HepG2 (cell line): ENCODE data around the gene PKNOX2. TPM values are rescaled to one million over a fixed set of nuclear protein-coding genes. Genes with fewer than 3 reads are reported as not detected.

Experiments used
- ATAC-seq: fragments of 200-7000 bp; cut with Tn5 transposase; 3 replicates; pipeline ENCODE4 v1.9.1; 2020; ENCODE audit warnings: mild to moderate bottlenecking, moderate library complexity
- BruUV-seq: library from RNA; stranded (reverse); fragments of 400-500 nt; replicated peaks from 2 replicates; lab custom pipeline; 2021; lab: Mats Ljungman, UMichigan
- CTCF ChIA-PET: fragments of 300-600 bp; formaldehyde crosslinking; extraction: SDS; loops from one replicate; lab custom pipeline; 2021; ENCODE audit warnings: low total read pairs, inconsistent platforms, low intra/inter-chr PET ratio; lab: Yijun Ruan, JAX
- POLR2A ChIA-PET: fragments of 350-600 bp; sonication (Branson Sonifier 250); formaldehyde crosslinking; loops from one replicate; lab custom pipeline; 2020; ENCODE audit warnings: antibody characterized with exemption, inconsistent platforms; lab: Yijun Ruan, JAX
- DNase-seq: peaks from one replicate; pipeline ENCODE4 v3.0.0-alpha.2; 2015; ENCODE audit warnings: low spot score
- FAIRE-seq: peaks from 3 replicates; lab custom pipeline; 2011; peaks lifted over from hg19 to GRCh38; lab: Jason Lieb, UNC
- H2AFZ ChIP-seq: one replicate; pipeline ENCODE4 v1.6.1; 2011; ENCODE audit warnings: low read length, inconsistent platforms
- H3K27ac ChIP-seq: fragments of 300-600 bp; 3 replicates; pipeline ENCODE4 v1.8.0; 2011; ENCODE audit warnings: mixed run types, mild to moderate bottlenecking, mixed read lengths, low read length, inconsistent platforms; ENCODE audit not compliant: insufficient read depth; ENCODE audit errors: extremely low read length
- H3K27me3 ChIP-seq, 2 experiments: fragments of 200-600 bp in 1 of 2; 2 replicates in 1 of 2; 3 replicates in 1 of 2; pipeline versions ENCODE4 v1.6.0 to v1.8.0; 2011; ENCODE audit warnings: low read length in 2 of 2, mild to moderate bottlenecking in 2 of 2, moderate library complexity in 2 of 2, inconsistent platforms in 1 of 2; ENCODE audit not compliant: insufficient read depth in 2 of 2, control insufficient read depth in 1 of 2
- H3K36me3 ChIP-seq, 2 experiments: fragments of 200-600 bp in 1 of 2; replicated peaks in 1 of 2; 2 replicates in 1 of 2; 3 replicates in 1 of 2; pipeline versions ENCODE4 v1.5.1 to v1.8.0; 2011; ENCODE audit warnings: low read length in 2 of 2, inconsistent platforms in 1 of 2; ENCODE audit not compliant: insufficient read depth in 2 of 2, control insufficient read depth in 1 of 2
- H3K4me1 ChIP-seq: 2 replicates; pipeline ENCODE4 v1.5.1; 2012; ENCODE audit warnings: low read length, inconsistent platforms; ENCODE audit not compliant: insufficient read depth
- H3K4me2 ChIP-seq: 2 replicates; pipeline ENCODE4 v1.6.0; 2011; ENCODE audit warnings: low read depth, low read length, inconsistent platforms
- H3K4me3 ChIP-seq, 3 experiments: fragments of 200-600 bp in 1 of 3; sonication (generic), shearing (Covaris generic) in 1 of 3; replicated peaks in 1 of 3; 2 replicates each; pipeline ENCODE4 v1.5.1; 2011 to 2016; ENCODE audit warnings: low read length in 3 of 3, inconsistent platforms in 2 of 3, low read depth in 2 of 3, mild to moderate bottlenecking in 2 of 3, control low read depth in 1 of 3, mixed read lengths in 1 of 3; ENCODE audit not compliant: insufficient read depth in 1 of 3
- H3K79me2 ChIP-seq: one replicate; pipeline ENCODE4 v1.6.1; 2011; ENCODE audit warnings: low read length, inconsistent platforms; ENCODE audit not compliant: insufficient read depth
- H3K9ac ChIP-seq: 2 replicates; pipeline ENCODE4 v1.6.0; 2011; ENCODE audit warnings: mild to moderate bottlenecking, low read depth, low read length, inconsistent platforms; ENCODE audit not compliant: insufficient read depth
- H3K9me3 ChIP-seq: 2 replicates; pipeline ENCODE4 v1.5.1; 2012; ENCODE audit warnings: mild to moderate bottlenecking, low read length
- H4K20me1 ChIP-seq: 2 replicates; pipeline ENCODE4 v1.6.0; 2011; ENCODE audit warnings: inconsistent platforms, mild to moderate bottlenecking, low read length, moderate library complexity; ENCODE audit not compliant: insufficient read depth
- ATF7-NPFF ChIP-seq: sonication (generic); formaldehyde crosslinking; IDR thresholded peaks from 2 replicates; pipeline ENCODE4 v1.8.1; 2023; ENCODE audit warnings: mild to moderate bottlenecking, low read depth, missing genetic modification reagents, moderate library complexity
- EP300 ChIP-seq, 3 experiments: sonication (generic) in 1 of 3; formaldehyde crosslinking in 1 of 3; IDR thresholded peaks; 2 replicates each; pipeline versions ENCODE4 v1.5.1 to v1.6.1; 2011 to 2020; ENCODE audit warnings: low read depth in 2 of 3, low read length in 2 of 3, borderline replicate concordance in 1 of 3, improper control_type of control experiment in 1 of 3, mild to moderate bottlenecking in 1 of 3, missing genetic modification reagents in 1 of 3, moderate library complexity in 1 of 3
- GABPA ChIP-seq, 2 experiments: IDR thresholded peaks; 2 replicates each; pipeline ENCODE4 v1.6.1; 2011 to 2016; ENCODE audit warnings: low read depth in 2 of 2, low read length in 1 of 2, missing biosample characterization in 1 of 2, missing genetic modification characterization in 1 of 2
- KDM5A ChIP-seq: fragments of 200-600 bp; sonication (generic); IDR thresholded peaks from 2 replicates; pipeline ENCODE4 v1.7.0; 2018; ENCODE audit warnings: antibody characterized with exemption, mild to moderate bottlenecking, low read length, borderline replicate concordance
- MBD4 ChIP-seq: IDR thresholded peaks from 2 replicates; pipeline ENCODE4 v1.6.1; 2012; ENCODE audit warnings: low read length, inconsistent platforms, borderline replicate concordance
- MTF2 ChIP-seq: sonication (generic); formaldehyde crosslinking; IDR thresholded peaks from 2 replicates; pipeline ENCODE4 v1.5.0; 2020; ENCODE audit warnings: missing genetic modification reagents, borderline replicate concordance
- ZFP82 ChIP-seq: sonication (generic); formaldehyde crosslinking; IDR thresholded peaks from 2 replicates; pipeline ENCODE4 v1.5.1; 2020; ENCODE audit warnings: mild to moderate bottlenecking, missing genetic modification reagents, borderline replicate concordance
- ZNF17 ChIP-seq: sonication (generic); formaldehyde crosslinking; IDR thresholded peaks from 2 replicates; pipeline ENCODE4 v1.5.0; 2020; ENCODE audit warnings: mild to moderate bottlenecking, missing genetic modification reagents
- ZNF235 ChIP-seq: sonication (generic); formaldehyde crosslinking; IDR thresholded peaks from 2 replicates; pipeline ENCODE4 v1.8.1; 2023; ENCODE audit warnings: mild to moderate bottlenecking, missing genetic modification reagents, borderline replicate concordance
- whole genome bisulfite sequencing: methylation state at CpG from one replicate; pipeline ENCODE4 v1.1.6; 2017; ENCODE audit warnings: low lambda C conversion rate; 5-methylcytosine and 5-hydroxymethylcytosine counted together
- in situ Hi-C: cut with HindIII; loops from 2 replicates; pipeline ENCODE4 v1.10.0; 2017; ENCODE audit warnings: low pct_unique_long_range_greater_than_20kb; ENCODE audit not compliant: extremely low pct_ligation_motif_present
- intact Hi-C: fragments of 100-400 bp; cut with micrococcal nuclease; formaldehyde crosslinking; loops from one replicate; pipeline ENCODE4 v1.10.0; 2022; ENCODE audit not compliant: unreplicated experiment
- polyA plus RNA-seq, 8 experiments: library from polyadenylated mRNA; depleted of rRNA in 3 of 8; stranded (reverse) in 7 of 8; unstranded in 1 of 8; fragments of >200 nt; fragmentation: Illumina TruSeq in 4 of 8; extraction: Trizol in 4 of 8; gene quantifications; 2 replicates each; pipeline versions ENCODE4 v1.2.1 to v1.2.3, GENCODE V29; 2011 to 2016; ENCODE audit warnings: low read depth in 4 of 8, missing spikeins in 1 of 8, mixed read lengths in 1 of 8; ENCODE audit not compliant: insufficient read depth in 1 of 8
- total RNA-seq, 5 experiments: library from RNA; depleted of rRNA; stranded (reverse); fragments of >200 nt; fragmentation: Illumina TruSeq; extraction: Trizol; gene quantifications; 2 replicates each; pipeline ENCODE4 v1.2.3, GENCODE V29; 2016; ENCODE audit warnings: low read depth in 1 of 5

PKNOX2 gene
- total and polyA plus RNA-seq, 2 of the 13 experiments (the other 11 are each of a cell fraction or from before 2014, with no cell fraction given), result not detected

- no peak for ATAC-seq
Measured at GRCh38 chr11:125171974-125172373, 7.4 kb downstream of the PKNOX2 start.

DNA sequence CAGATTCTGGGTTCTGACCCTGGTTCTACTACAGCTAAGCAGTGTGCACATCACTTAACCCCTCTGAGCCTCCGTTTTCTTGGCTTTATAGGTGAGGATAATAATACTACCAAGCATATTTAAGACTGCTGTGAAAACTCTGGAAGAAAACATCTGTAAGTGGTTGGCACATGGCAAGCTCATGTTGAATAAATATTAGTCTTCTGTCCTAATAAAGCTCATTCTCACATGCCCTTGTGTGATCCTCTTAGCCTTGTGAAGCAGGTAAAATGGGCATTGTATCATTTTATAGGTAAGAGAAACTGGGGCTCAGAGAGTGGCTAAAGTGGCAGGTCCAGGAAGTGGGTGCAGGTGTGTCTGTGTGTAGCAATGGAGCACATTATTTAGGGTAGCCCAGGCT lies 8.5 kb downstream of the PKNOX2 start:
- no peak for TF ChIP-seq ZFP82 (CRISPR knock-in tag)
- no peak for TF ChIP-seq KDM5A
- no peak for TF ChIP-seq GABPA (IDR thresholded peaks at IDR 0.05; ENCODE audit: low read depth, low read length)
- TF ChIP-seq GABPA (CRISPR knock-in tag; IDR thresholded peaks at IDR 0.05; ENCODE audit: low read depth), result no peak
- TF ChIP-seq, all 625 proteins: peak for 0
- no peak overlapping the region for H2AFZ ChIP-seq
- no peak overlapping the region for H3K9ac ChIP-seq
- no peaks in the 10 kb centered on the region for H3K79me2 ChIP-seq
- H3K27me3 ChIP-seq, result peaks cover 4 to 78% of the 10 kb centered on the region in 2 experiments; a peak in 4 of 5 replicates
- H3K36me3 ChIP-seq, result no peaks in the 10 kb centered on the region
- ChIA-PET POLR2A (no interaction called here), CTCF (no interaction called here)
- intact Hi-C loops (no loop called here), in situ Hi-C loops (no loop called here)
- H3K4me1 ChIP-seq, result peaks cover 3% of the 10 kb centered on the region
- no peaks in the 10 kb centered on the region for H4K20me1 ChIP-seq
- ATAC-seq, result no peak
- no peak for DNase-seq
- no peak overlapping the region for H3K4me2 ChIP-seq
- no peaks in the 10 kb centered on the region for H3K9me3 ChIP-seq
- 0% methylated on average over 1 of the region's 1 CpG for WGBS
- no peak overlapping the region for H3K4me3 ChIP-seq
- H3K27ac ChIP-seq, result no peak overlapping the region
- no TSS peak for BruUV-seq
- no peak for FAIRE-seq

More at GRCh38 chr11:125171974-125172373, 7.4 kb downstream of the PKNOX2 start:
- no TSS peak for BruUV-seq
- ChIA-PET CTCF (no interaction called here), POLR2A (no interaction called here)
- in situ Hi-C loops (no loop called here), intact Hi-C loops (no loop called here)
- WGBS, result 42% methylated on average over 2 of the region's 4 CpGs
- Histone ChIP-seq H3K9me3 (no peaks in the 10 kb centered on the region), H3K4me2 (no peak overlapping the region), H3K36me3 (no peaks in the 10 kb centered on the region), H2AFZ (no peak overlapping the region), H3K27me3 (peaks cover 4 to 88% of the 10 kb centered on the region in 2 experiments; a peak in 4 of 5 replicates), H3K4me1 (peaks cover 8% of the 10 kb centered on the region), H4K20me1 (no peaks in the 10 kb centered on the region), H3K79me2 (no peaks in the 10 kb centered on the region), H3K4me3 (no peak overlapping the region), H3K9ac (no peak overlapping the region), H3K27ac (no peak overlapping the region)
- FAIRE-seq (no peak), DNase-seq (no peak)
- no peak for TF ChIP-seq ATF7-NPFF (CRISPR knock-in tag)
- no peak for TF ChIP-seq MBD4
- TF ChIP-seq MTF2 (CRISPR knock-in tag), result no peak
- TF ChIP-seq ZNF235 (CRISPR knock-in tag), result no peak
- no peak for TF ChIP-seq ZNF17
- TF ChIP-seq EP300 (IDR thresholded peaks at IDR 0.05; ENCODE audit: low read depth in 2 of 2, low read length in 2 of 2), result no peak
- no peak for TF ChIP-seq EP300 (CRISPR knock-in tag; IDR thresholded peaks at IDR 0.05; ENCODE audit: borderline replicate concordance)
